Hepatocyte (in vitro differentiated cells): ENCODE data around the gene CRIM1. TPM values are rescaled to one million over a fixed set of nuclear protein-coding genes. Genes with fewer than 3 reads are reported as not detected.

Source experiments
- DNase-seq: peaks from one replicate; pipeline ENCODE4 v3.0.0-alpha.2; 2016; ENCODE audit warnings: low spot score
- H2AFZ ChIP-seq: fragments of 200-600 bp; sonication (generic); 2 replicates; pipeline ENCODE4 v1.6.0; 2016; ENCODE audit warnings: antibody characterized with exemption, mild to moderate bottlenecking
- H3K27ac ChIP-seq: fragments of 200-600 bp; sonication (generic); 2 replicates; pipeline ENCODE4 v1.5.1; 2016; ENCODE audit warnings: mild to moderate bottlenecking
- H3K27me3 ChIP-seq: fragments of 200-600 bp; sonication (generic); 2 replicates; pipeline ENCODE4 v1.6.1; 2016
- H3K36me3 ChIP-seq: fragments of 200-600 bp; sonication (generic); replicated peaks from 2 replicates; pipeline ENCODE4 v1.5.1; 2016; ENCODE audit warnings: low read depth; ENCODE audit not compliant: insufficient read depth
- H3K4me1 ChIP-seq: fragments of 200-600 bp; sonication (generic); 2 replicates; pipeline ENCODE4 v1.5.1; 2016; ENCODE audit warnings: mild to moderate bottlenecking, moderate library complexity; ENCODE audit not compliant: insufficient read depth
- H3K4me2 ChIP-seq: fragments of 200-600 bp; sonication (generic); 2 replicates; pipeline ENCODE4 v1.6.0; 2016
- H3K4me3 ChIP-seq: fragments of 200-600 bp; sonication (generic); 2 replicates; pipeline ENCODE4 v1.5.1; 2016; ENCODE audit warnings: mild to moderate bottlenecking
- H3K79me2 ChIP-seq: fragments of 200-600 bp; sonication (generic); 2 replicates; pipeline ENCODE4 v1.6.0; 2017; ENCODE audit warnings: mild to moderate bottlenecking
- H3K9me2 ChIP-seq: fragments of 200-600 bp; sonication (generic); replicated peaks from 2 replicates; pipeline ENCODE4 v1.6.0; 2017; ENCODE audit warnings: mild to moderate bottlenecking; ENCODE audit not compliant: insufficient read depth
- H3K9me3 ChIP-seq: fragments of 200-600 bp; sonication (generic); 2 replicates; pipeline ENCODE4 v1.5.1; 2016; ENCODE audit warnings: low read depth, mild to moderate bottlenecking
- H4K20me1 ChIP-seq: fragments of 200-600 bp; sonication (generic); 2 replicates; pipeline ENCODE4 v1.6.0; 2016; ENCODE audit warnings: mild to moderate bottlenecking; ENCODE audit not compliant: insufficient read depth, poor library complexity, severe bottlenecking
- EZH2 ChIP-seq: fragments of 200-600 bp; sonication (generic); IDR thresholded peaks from 2 replicates; pipeline ENCODE4 v1.6.1; 2016; ENCODE audit warnings: antibody characterized with exemption, mild to moderate bottlenecking, borderline replicate concordance
- EZH2phosphoT487 ChIP-seq: fragments of 200-600 bp; sonication (generic); IDR thresholded peaks from one replicate; pipeline ENCODE4 v1.6.1; 2018; ENCODE audit warnings: antibody characterized with exemption, mild to moderate bottlenecking, low read depth, moderate library complexity; ENCODE audit not compliant: unreplicated experiment, severe bottlenecking
- WGBS: methylation state at CpG from one replicate; pipeline ENCODE4 v1.1.6; 2016; ENCODE audit warnings: low lambda C conversion rate; ENCODE audit errors: missing lambda C conversion rate; 5-methylcytosine and 5-hydroxymethylcytosine counted together
- polyA plus RNA-seq: library from polyadenylated mRNA; unstranded; fragments of >200 nt; fragmentation: Nextera tagmentation; extraction: Ambion mirVana; gene quantifications from 2 replicates; pipeline ENCODE4 v1.2.1, GENCODE V29; 2016
- total RNA-seq: library from RNA; depleted of rRNA; stranded (reverse); fragments of >200 nt; gene quantifications from 2 replicates; pipeline ENCODE4 v1.2.3, GENCODE V29; 2014
- TF ChIP-seq, protein P1 (sequence below): fragments of 200-600 bp; sonication (generic); IDR thresholded peaks from 2 replicates; pipeline ENCODE4 v1.5.1; 2016; ENCODE audit warnings: antibody characterized with exemption, mild to moderate bottlenecking; ENCODE audit not compliant: poor library complexity

The CRIM1 gene
- total and polyA plus RNA-seq, 2 experiments from 2014 or later: 23.0 to 40.8 TPM

DNA sequence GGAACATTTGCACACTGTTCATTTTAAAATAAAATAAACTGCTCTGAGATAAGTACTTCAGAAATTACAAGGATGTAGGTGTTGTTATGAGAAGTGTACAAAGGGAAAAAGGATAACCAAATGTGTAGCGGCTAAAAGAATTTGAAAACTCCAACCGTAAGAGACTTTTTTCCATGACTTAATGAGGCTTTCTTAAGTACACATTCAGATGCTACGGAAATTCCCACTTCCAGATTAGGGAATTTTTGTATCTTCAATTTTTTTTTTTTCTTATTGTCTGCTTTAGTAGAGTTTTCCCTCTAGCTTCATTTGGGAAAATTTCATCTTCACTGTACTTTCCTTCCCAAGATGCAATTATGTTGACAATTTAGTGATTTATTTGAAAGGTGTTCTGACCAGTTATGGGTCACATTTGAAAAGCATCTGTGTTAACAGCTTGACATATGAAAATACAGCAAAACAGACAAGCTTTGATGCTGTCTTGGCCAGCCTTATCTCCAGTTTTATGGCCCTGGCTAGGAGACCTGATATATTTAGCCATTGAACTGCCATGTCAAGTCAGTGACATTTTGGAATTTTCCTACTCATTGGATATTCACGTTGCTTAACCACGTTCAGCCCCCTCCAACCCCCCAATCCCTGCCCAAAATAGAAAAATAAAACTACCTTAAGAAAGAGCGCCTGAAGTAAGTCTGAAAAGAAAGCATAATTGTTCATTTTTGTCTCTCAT lies 136.8 kb downstream of the CRIM1 start:
- peak overlapping the region; percentile 69 for H3K27ac ChIP-seq
- 46% methylated on average over 6 of the region's 6 CpGs for WGBS
- no peaks in the 10 kb centered on the region for H3K79me2 ChIP-seq
- H3K4me1 ChIP-seq: peaks cover 16% of the 10 kb centered on the region
- no peak overlapping the region for H3K4me3 ChIP-seq
- TF ChIP-seq, protein P1, sequence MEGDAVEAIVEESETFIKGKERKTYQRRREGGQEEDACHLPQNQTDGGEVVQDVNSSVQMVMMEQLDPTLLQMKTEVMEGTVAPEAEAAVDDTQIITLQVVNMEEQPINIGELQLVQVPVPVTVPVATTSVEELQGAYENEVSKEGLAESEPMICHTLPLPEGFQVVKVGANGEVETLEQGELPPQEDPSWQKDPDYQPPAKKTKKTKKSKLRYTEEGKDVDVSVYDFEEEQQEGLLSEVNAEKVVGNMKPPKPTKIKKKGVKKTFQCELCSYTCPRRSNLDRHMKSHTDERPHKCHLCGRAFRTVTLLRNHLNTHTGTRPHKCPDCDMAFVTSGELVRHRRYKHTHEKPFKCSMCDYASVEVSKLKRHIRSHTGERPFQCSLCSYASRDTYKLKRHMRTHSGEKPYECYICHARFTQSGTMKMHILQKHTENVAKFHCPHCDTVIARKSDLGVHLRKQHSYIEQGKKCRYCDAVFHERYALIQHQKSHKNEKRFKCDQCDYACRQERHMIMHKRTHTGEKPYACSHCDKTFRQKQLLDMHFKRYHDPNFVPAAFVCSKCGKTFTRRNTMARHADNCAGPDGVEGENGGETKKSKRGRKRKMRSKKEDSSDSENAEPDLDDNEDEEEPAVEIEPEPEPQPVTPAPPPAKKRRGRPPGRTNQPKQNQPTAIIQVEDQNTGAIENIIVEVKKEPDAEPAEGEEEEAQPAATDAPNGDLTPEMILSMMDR: no peak
- TF ChIP-seq EZH2phosphoT487: no peak
- TF ChIP-seq EZH2: no peak
- H3K9me3 ChIP-seq: no peaks in the 10 kb centered on the region
- no peaks in the 10 kb centered on the region for H3K9me2 ChIP-seq
- no peaks in the 10 kb centered on the region for H3K36me3 ChIP-seq
- H2AFZ ChIP-seq: no peak overlapping the region
- no peaks in the 10 kb centered on the region for H3K27me3 ChIP-seq
- H3K4me2 ChIP-seq: peak overlapping the region; percentile 22
- H4K20me1 ChIP-seq: no peaks in the 10 kb centered on the region
- no peak for DNase-seq

DNA sequence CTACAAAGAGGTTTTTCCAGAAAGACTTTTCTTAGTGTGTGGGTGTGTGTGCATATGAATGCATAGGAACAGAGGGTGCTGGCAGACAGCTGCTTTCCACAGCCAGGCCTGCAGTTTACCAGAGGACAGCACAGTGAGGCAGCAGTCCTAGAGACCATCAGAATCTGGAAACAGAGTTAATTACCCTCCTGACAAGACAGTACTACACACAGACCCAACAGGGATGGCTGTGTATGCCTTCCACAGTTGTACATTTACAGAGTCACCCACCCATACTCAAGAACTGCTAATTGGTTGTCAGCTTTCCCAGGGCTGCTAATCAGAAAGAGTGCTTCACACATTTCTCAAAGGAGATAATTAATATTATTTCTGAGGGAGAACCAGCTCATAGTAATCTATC lies 137.7 kb downstream of the CRIM1 start:
- TF ChIP-seq, protein P1: no peak
- TF ChIP-seq EZH2phosphoT487: no peak
- TF ChIP-seq EZH2: no peak
- DNase-seq: no peak
- H2AFZ ChIP-seq: no peak overlapping the region
- peak overlapping the region; percentile 69 for H3K27ac ChIP-seq
- no peak overlapping the region for H3K4me3 ChIP-seq
- no peaks in the 10 kb centered on the region for H4K20me1 ChIP-seq
- peaks cover 16% of the 10 kb centered on the region for H3K4me1 ChIP-seq
- H3K9me3 ChIP-seq: no peaks in the 10 kb centered on the region
- H3K9me2 ChIP-seq: no peaks in the 10 kb centered on the region
- H3K79me2 ChIP-seq: no peaks in the 10 kb centered on the region
- H3K4me2 ChIP-seq: no peak overlapping the region
- H3K36me3 ChIP-seq: no peaks in the 10 kb centered on the region
- H3K27me3 ChIP-seq: no peaks in the 10 kb centered on the region

DNA sequence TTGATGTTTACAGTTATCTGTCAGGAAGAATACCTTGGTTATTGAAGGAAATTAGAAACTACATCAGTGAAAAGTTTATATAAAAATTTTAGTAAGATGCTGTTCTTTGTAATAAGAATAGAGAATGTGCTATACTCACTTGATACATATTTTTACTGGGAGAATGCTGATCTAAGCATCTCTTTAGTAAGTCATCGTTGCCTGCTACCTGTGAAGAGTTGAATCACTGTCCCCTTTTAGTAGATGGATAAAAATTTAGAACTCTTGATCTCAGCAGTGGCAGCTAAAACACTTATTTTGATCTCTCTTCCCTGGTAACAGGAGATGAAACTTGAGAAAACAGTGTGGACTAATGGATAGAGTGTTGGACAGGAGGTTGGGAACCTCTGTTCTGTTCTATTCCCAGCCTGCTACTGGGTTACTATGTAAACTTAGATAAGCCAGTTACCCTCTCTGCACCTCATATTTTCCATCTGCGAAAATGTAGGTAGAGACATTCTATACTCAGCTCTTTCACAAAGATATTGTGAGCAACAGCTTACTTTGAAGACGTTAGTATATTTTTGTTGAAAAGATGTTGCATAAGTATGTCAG lies 142.1 kb downstream of the CRIM1 start:
- TF ChIP-seq EZH2 (no peak), EZH2phosphoT487 (no peak)
- TF ChIP-seq, protein P1: no peak
- no peak overlapping the region for H3K4me3 ChIP-seq
- H3K27me3 ChIP-seq: no peaks in the 10 kb centered on the region
- no peaks in the 10 kb centered on the region for H3K9me2 ChIP-seq
- no peak overlapping the region for H3K27ac ChIP-seq
- H4K20me1 ChIP-seq: no peaks in the 10 kb centered on the region
- no peak for DNase-seq
- WGBS: 85% methylated on average over 3 of the region's 3 CpGs
- no peaks in the 10 kb centered on the region for H3K36me3 ChIP-seq
- no peak overlapping the region for H3K4me2 ChIP-seq
- H3K4me1 ChIP-seq: peaks cover under 1% of the 10 kb centered on the region
- H3K79me2 ChIP-seq: no peaks in the 10 kb centered on the region
- no peak overlapping the region for H2AFZ ChIP-seq
- H3K9me3 ChIP-seq: no peaks in the 10 kb centered on the region
